ENCODE measurements around the gene C4orf46. TPM values are rescaled to one million over a fixed set of nuclear protein-coding genes. Genes with fewer than 3 reads are reported as not detected.
"Not testable (repeated sequence)": the region's sequence is repeated elsewhere in the genome, so short reads cannot be mapped to it uniquely, and the experiment has no call there.

Gene C4orf46
- 1 to 10 TPM; 3.2 to 5.0 (median 3.4) TPM for total RNA-seq

- peak; percentile 80 for DNase-seq (ENCODE audit: low spot score)
- no peak for ATAC-seq (ENCODE audit: low FRiP score)
Observed at GRCh38 chr4:158671665-158671914, at the start of gene C4orf46. Gene C4orf46 (minus strand): TSS chr4:158671887. CDS start chr4:158671801, 86 bp downstream.

GRCh38 chr4:158715802-158716201 is 44.1 kb upstream of the C4orf46 start:
- TF ChIP-seq CTCF (IDR thresholded peaks at IDR 0.05), result no peak
- no peak for DNase-seq (ENCODE audit: low spot score)
- ATAC-seq (ENCODE audit: low FRiP score), result no peak

More at GRCh38 chr4:158671665-158671914, at the start of gene C4orf46:
- TF ChIP-seq CTCF (IDR thresholded peaks at IDR 0.05), result no peak

GRCh38 chr4:158714937-158715336 is 43.2 kb upstream of the C4orf46 start:
- DNase-seq (ENCODE audit: low spot score) (no peak), ATAC-seq (ENCODE audit: low FRiP score) (no peak)
- no peak for TF ChIP-seq CTCF (IDR thresholded peaks at IDR 0.05)

GRCh38 chr4:158712622-158713021 is 40.9 kb upstream of the C4orf46 start:
- ATAC-seq (ENCODE audit: low FRiP score); DNase-seq (ENCODE audit: low spot score): not testable (repeated sequence)

- DNase-seq (ENCODE audit: low spot score), result no peak
- no peak for ATAC-seq (ENCODE audit: low FRiP score)
- TF ChIP-seq CTCF (IDR thresholded peaks at IDR 0.05), result no peak
Observed at GRCh38 chr4:158710814-158711213, 39.1 kb upstream of the C4orf46 start.

- ATAC-seq (ENCODE audit: low FRiP score) (no peak), DNase-seq (ENCODE audit: low spot score) (no peak)
- TF ChIP-seq CTCF (IDR thresholded peaks at IDR 0.05), result no peak
Observed at GRCh38 chr4:158704274-158704673, 32.6 kb upstream of the C4orf46 start.

- ATAC-seq (ENCODE audit: low FRiP score) (no peak), DNase-seq (ENCODE audit: low spot score) (no peak)
- no peak for TF ChIP-seq CTCF (IDR thresholded peaks at IDR 0.05)
Observed at GRCh38 chr4:158688813-158689212, 17.1 kb upstream of the C4orf46 start.

- no peak for DNase-seq (ENCODE audit: low spot score)
- no peak for TF ChIP-seq CTCF (IDR thresholded peaks at IDR 0.05)
- no peak for ATAC-seq (ENCODE audit: low FRiP score)
Observed at GRCh38 chr4:158682066-158682465, 10.4 kb upstream of the C4orf46 start.
